Panc1 (cell line): ENCODE results near the gene PPP2R3A. TPM values are rescaled to one million over a fixed set of nuclear protein-coding genes. Genes with fewer than 3 reads are reported as not detected.
"Not testable (repeated sequence)": the region's sequence is repeated elsewhere in the genome, so short reads cannot be mapped to it uniquely, and the experiment has no call there.

Experiments
- ATAC-seq: fragments of 200-7000 bp; cut with Tn5 transposase; 2 replicates; pipeline ENCODE4 v1.9.1; 2020; ENCODE audit warnings: mild to moderate bottlenecking, moderate library complexity
- BruUV-seq: library from RNA; stranded (reverse); fragments of 400-500 nt; replicated peaks from 2 replicates; lab custom pipeline; 2021; lab: Mats Ljungman, UMichigan
- CTCF ChIA-PET: fragments of 300-600 bp; sonication (Branson Sonifier 250); formaldehyde crosslinking; loops from one replicate; lab custom pipeline; 2022; ENCODE audit warnings: antibody characterized with exemption; lab: Charles Lee
- POLR2A ChIA-PET: fragments of 300-600 bp; sonication (Branson Sonifier 250); formaldehyde crosslinking; loops from one replicate; lab custom pipeline; 2022; ENCODE audit warnings: antibody characterized with exemption; lab: Charles Lee
- DNase-seq: peaks from one replicate; pipeline ENCODE4 v3.0.0-alpha.2; 2010; ENCODE audit warnings: low read depth, low spot score
- H3K27ac ChIP-seq: 2 replicates; pipeline ENCODE4 v1.5.1; 2011; ENCODE audit warnings: mild to moderate bottlenecking, low read length, inconsistent platforms
- H3K27me3 ChIP-seq: fragments of 200-500 bp; sonication (Bioruptor generic); 2 replicates; pipeline ENCODE4 v1.6.0; 2014; ENCODE audit warnings: low read length, inconsistent platforms; ENCODE audit not compliant: control insufficient read depth, insufficient read depth
- H3K36me3 ChIP-seq: fragments of 200-500 bp; sonication (Bioruptor generic); 2 replicates; pipeline ENCODE4 v1.5.1; 2014; ENCODE audit warnings: inconsistent platforms, mild to moderate bottlenecking, low read length, moderate library complexity; ENCODE audit not compliant: control insufficient read depth, insufficient read depth
- H3K4me1 ChIP-seq: 2 replicates; pipeline ENCODE4 v1.5.1; 2011; ENCODE audit warnings: inconsistent platforms, mild to moderate bottlenecking, low read length, moderate library complexity; ENCODE audit not compliant: control insufficient read depth, insufficient read depth
- H3K4me3 ChIP-seq, 2 experiments: 2 replicates each; pipeline ENCODE4 v1.5.1; 2011 to 2012; ENCODE audit warnings: low read depth in 2 of 2, low read length in 2 of 2, mild to moderate bottlenecking in 2 of 2, inconsistent platforms in 1 of 2, moderate library complexity in 1 of 2
- H3K9me3 ChIP-seq: fragments of 200-500 bp; sonication (Bioruptor generic); 2 replicates; pipeline ENCODE4 v1.5.1; 2014; ENCODE audit warnings: low read depth, mild to moderate bottlenecking, inconsistent platforms, low read length, moderate library complexity; ENCODE audit not compliant: control insufficient read depth, insufficient read depth
- POLR2AphosphoS5 ChIP-seq: IDR thresholded peaks from 2 replicates; pipeline ENCODE4 v1.6.1; 2012; ENCODE audit warnings: mild to moderate bottlenecking, low read depth, low read length, moderate library complexity
- REST ChIP-seq, 2 experiments: IDR thresholded peaks; 2 replicates each; pipeline ENCODE4 v1.6.1; 2011 to 2012; ENCODE audit warnings: low read depth in 2 of 2, control low read depth in 1 of 2, low read length in 1 of 2, mild to moderate bottlenecking in 1 of 2, moderate library complexity in 1 of 2; ENCODE audit not compliant: insufficient read depth in 1 of 2
- SIN3A ChIP-seq: IDR thresholded peaks from 2 replicates; pipeline ENCODE4 v1.6.1; 2012; ENCODE audit warnings: low read depth, mild to moderate bottlenecking, low read length, moderate library complexity, borderline replicate concordance; ENCODE audit not compliant: insufficient read depth
- TCF7L2 ChIP-seq: IDR thresholded peaks from 2 replicates; pipeline ENCODE4 v1.6.1; 2011; ENCODE audit warnings: mild to moderate bottlenecking, low read depth, low read length, inconsistent platforms
- in situ Hi-C: cut with HindIII; loops from 2 replicates; pipeline ENCODE4 v1.10.0; 2016; ENCODE audit warnings: low sequenced_read_pairs, low pct_unique_long_range_greater_than_20kb
- intact Hi-C: fragments of 100-400 bp; cut with micrococcal nuclease; formaldehyde crosslinking; loops from one replicate; pipeline ENCODE4 v1.10.0; 2022; ENCODE audit not compliant: unreplicated experiment
- total RNA-seq: library from RNA; stranded (reverse); gene quantifications from one replicate; pipeline ENCODE4 v1.2.1, GENCODE V29; 2021; ENCODE audit not compliant: unreplicated experiment
- TF ChIP-seq, protein P1 (sequence below): fragments of 450-650 bp; IDR thresholded peaks from 2 replicates; pipeline ENCODE4 v1.5.1; 2017; ENCODE audit warnings: mild to moderate bottlenecking

The PPP2R3A gene
- total RNA-seq, 1 experiment from 2014 or later: 8.1 TPM

GRCh38 chr3:135929670-135930069 is 35.9 kb upstream of the PPP2R3A start:
- H3K27ac ChIP-seq: no peak overlapping the region
- POLR2A ChIA-PET: no interaction called here
- no TSS peak for BruUV-seq
- DNase-seq: no peak
- CTCF ChIA-PET: no interaction called here
- intact Hi-C loops (no loop called here), in situ Hi-C loops (no loop called here)
- no peaks in the 10 kb centered on the region for H3K4me1 ChIP-seq
- H3K4me3 ChIP-seq: no peak overlapping the region
- TF ChIP-seq POLR2AphosphoS5 (no peak), SIN3A (no peak), REST (IDR thresholded peaks at IDR 0.05; ENCODE audit: insufficient read depth in 1 of 2, low read depth in 2 of 2, low read length in 1 of 2) (no peak), TCF7L2 (no peak)
- TF ChIP-seq, protein P1, sequence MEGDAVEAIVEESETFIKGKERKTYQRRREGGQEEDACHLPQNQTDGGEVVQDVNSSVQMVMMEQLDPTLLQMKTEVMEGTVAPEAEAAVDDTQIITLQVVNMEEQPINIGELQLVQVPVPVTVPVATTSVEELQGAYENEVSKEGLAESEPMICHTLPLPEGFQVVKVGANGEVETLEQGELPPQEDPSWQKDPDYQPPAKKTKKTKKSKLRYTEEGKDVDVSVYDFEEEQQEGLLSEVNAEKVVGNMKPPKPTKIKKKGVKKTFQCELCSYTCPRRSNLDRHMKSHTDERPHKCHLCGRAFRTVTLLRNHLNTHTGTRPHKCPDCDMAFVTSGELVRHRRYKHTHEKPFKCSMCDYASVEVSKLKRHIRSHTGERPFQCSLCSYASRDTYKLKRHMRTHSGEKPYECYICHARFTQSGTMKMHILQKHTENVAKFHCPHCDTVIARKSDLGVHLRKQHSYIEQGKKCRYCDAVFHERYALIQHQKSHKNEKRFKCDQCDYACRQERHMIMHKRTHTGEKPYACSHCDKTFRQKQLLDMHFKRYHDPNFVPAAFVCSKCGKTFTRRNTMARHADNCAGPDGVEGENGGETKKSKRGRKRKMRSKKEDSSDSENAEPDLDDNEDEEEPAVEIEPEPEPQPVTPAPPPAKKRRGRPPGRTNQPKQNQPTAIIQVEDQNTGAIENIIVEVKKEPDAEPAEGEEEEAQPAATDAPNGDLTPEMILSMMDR: no peak
- no peaks in the 10 kb centered on the region for H3K9me3 ChIP-seq
- no peak for ATAC-seq
- H3K27me3 ChIP-seq: no peaks in the 10 kb centered on the region; the same call in 1 of the 2 replicates
- no peaks in the 10 kb centered on the region for H3K36me3 ChIP-seq

DNA sequence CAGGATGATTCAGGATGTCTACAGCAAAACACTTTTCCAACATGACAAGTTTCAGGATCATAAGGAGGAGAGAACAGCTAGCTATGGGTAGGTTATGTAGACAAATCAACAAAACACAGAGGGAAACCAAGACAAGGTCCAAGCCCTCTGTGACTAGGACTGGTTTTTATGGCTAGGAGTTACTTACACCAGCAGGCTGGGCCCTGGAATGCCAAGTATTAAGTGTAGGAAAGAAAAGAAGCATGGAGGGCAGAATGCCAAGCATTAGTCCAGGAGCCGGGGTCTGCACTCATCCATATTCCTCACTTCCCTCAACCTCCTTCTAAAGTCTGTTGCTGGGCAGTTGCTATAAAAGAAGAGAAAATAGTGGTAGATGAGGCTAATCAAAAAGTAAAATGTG is 35.3 kb upstream of the PPP2R3A start:
- DNase-seq (no peak), ATAC-seq (no peak)
- intact Hi-C loops: no loop called here
- H3K4me1 ChIP-seq: no peaks in the 10 kb centered on the region
- H3K4me3 ChIP-seq: no peak overlapping the region
- no TSS peak for BruUV-seq
- H3K36me3 ChIP-seq: no peaks in the 10 kb centered on the region
- in situ Hi-C loops: no loop called here
- H3K9me3 ChIP-seq: no peaks in the 10 kb centered on the region
- ChIA-PET CTCF (no interaction called here), POLR2A (no interaction called here)
- TF ChIP-seq REST (IDR thresholded peaks at IDR 0.05; ENCODE audit: insufficient read depth in 1 of 2, low read depth in 2 of 2, low read length in 1 of 2) (no peak), TCF7L2 (no peak), SIN3A (no peak), POLR2AphosphoS5 (no peak)
- TF ChIP-seq, protein P1: no peak
- no peak overlapping the region for H3K27ac ChIP-seq
- no peaks in the 10 kb centered on the region; the same call in 1 of the 2 replicates for H3K27me3 ChIP-seq

- H3K27ac ChIP-seq, intact Hi-C loops, H3K27me3 ChIP-seq, POLR2A ChIA-PET, H3K36me3 ChIP-seq, in situ Hi-C loops, CTCF ChIA-PET, H3K9me3 ChIP-seq, ATAC-seq, BruUV-seq, H3K4me1 ChIP-seq, DNase-seq, H3K4me3 ChIP-seq: not testable (repeated sequence)
These were observed 30.4 kb upstream of the PPP2R3A start for GRCh38 chr3:135935171-135935570.

DNA sequence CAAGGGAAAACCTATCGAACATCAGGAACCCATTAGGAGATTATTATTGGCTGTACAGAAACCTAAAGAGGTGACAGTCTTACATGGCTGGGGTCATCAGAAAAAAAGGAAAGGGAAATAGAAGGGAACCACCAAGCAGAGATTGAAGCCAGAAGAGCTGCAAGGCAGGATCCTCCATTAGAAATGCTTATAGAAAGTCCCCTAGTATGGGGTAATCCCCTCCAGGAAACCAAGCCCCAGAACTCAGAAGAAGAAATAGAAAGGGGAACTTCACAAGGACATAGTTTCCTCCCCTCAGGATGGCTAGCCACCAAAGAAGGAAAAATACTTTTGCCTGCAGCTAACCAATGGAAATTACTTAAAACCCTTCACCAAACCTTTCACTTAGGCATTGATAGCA is 27.8 kb upstream of the PPP2R3A start:
- POLR2A ChIA-PET, in situ Hi-C loops, H3K27me3 ChIP-seq, H3K4me1 ChIP-seq, H3K9me3 ChIP-seq, H3K27ac ChIP-seq, ATAC-seq, intact Hi-C loops, H3K36me3 ChIP-seq, H3K4me3 ChIP-seq, CTCF ChIA-PET, BruUV-seq, DNase-seq: not testable (repeated sequence)
